GM21390 (cell line): ENCODE measurements around the gene IGFBP6.

ENCODE experiments used
- ATAC-seq: cut with Tn5 transposase; IDR thresholded peaks from one replicate; pipeline ENCODE4 v1.9.1; 2021; ENCODE audit not compliant: unreplicated experiment

The IGFBP6 gene

GRCh38 chr12:53115891-53116648 is 18.6 kb downstream of the IGFBP6 start:
- ATAC-seq: no peak

- no peak for ATAC-seq
These were observed 21.4 kb downstream of the IGFBP6 start for GRCh38 chr12:53118751-53119300.

- no peak for ATAC-seq
These were observed 23.4 kb downstream of the IGFBP6 start for GRCh38 chr12:53120685-53121525.

GRCh38 chr12:53122961-53123468 is 25.5 kb downstream of the IGFBP6 start:
- ATAC-seq: no peak

GRCh38 chr12:53123578-53124351 is 26.3 kb downstream of the IGFBP6 start:
- ATAC-seq: no peak

GRCh38 chr12:53124352-53124723 is 26.9 kb downstream of the IGFBP6 start:
- ATAC-seq: no peak

GRCh38 chr12:53127169-53127568 is 29.7 kb downstream of the IGFBP6 start:
- no peak for ATAC-seq

GRCh38 chr12:53128780-53129569 is 31.5 kb downstream of the IGFBP6 start:
- no peak for ATAC-seq

GRCh38 chr12:53131844-53132243 is 34.4 kb downstream of the IGFBP6 start:
- no peak for ATAC-seq

- no peak for ATAC-seq
These were observed 36.3 kb downstream of the IGFBP6 start for GRCh38 chr12:53133722-53134121.

- no peak for ATAC-seq
These were observed 45.9 kb downstream of the IGFBP6 start for GRCh38 chr12:53143355-53143754.

- no peak for ATAC-seq
These were observed 48.2 kb downstream of the IGFBP6 start for GRCh38 chr12:53145383-53146260.

- ATAC-seq: no peak
These were observed 49.7 kb downstream of the IGFBP6 start for GRCh38 chr12:53147181-53147580.

GRCh38 chr12:53147653-53148052 is 50.2 kb downstream of the IGFBP6 start:
- no peak for ATAC-seq

GRCh38 chr12:53151039-53151438 is 53.6 kb downstream of the IGFBP6 start:
- ATAC-seq: no peak
